Hepatocyte (in vitro differentiated cells): ENCODE data around the gene CCDC18.

Source experiments
- EZH2 ChIP-seq: fragments of 200-600 bp; sonication (generic); IDR thresholded peaks from 2 replicates; pipeline ENCODE4 v1.6.1; 2016; ENCODE audit warnings: antibody characterized with exemption, mild to moderate bottlenecking, borderline replicate concordance
- EZH2phosphoT487 ChIP-seq: fragments of 200-600 bp; sonication (generic); IDR thresholded peaks from one replicate; pipeline ENCODE4 v1.6.1; 2018; ENCODE audit warnings: antibody characterized with exemption, mild to moderate bottlenecking, low read depth, moderate library complexity; ENCODE audit not compliant: unreplicated experiment, severe bottlenecking
- TF ChIP-seq, protein P1 (sequence below): fragments of 200-600 bp; sonication (generic); IDR thresholded peaks from 2 replicates; pipeline ENCODE4 v1.5.1; 2016; ENCODE audit warnings: antibody characterized with exemption, mild to moderate bottlenecking; ENCODE audit not compliant: poor library complexity

DNA sequence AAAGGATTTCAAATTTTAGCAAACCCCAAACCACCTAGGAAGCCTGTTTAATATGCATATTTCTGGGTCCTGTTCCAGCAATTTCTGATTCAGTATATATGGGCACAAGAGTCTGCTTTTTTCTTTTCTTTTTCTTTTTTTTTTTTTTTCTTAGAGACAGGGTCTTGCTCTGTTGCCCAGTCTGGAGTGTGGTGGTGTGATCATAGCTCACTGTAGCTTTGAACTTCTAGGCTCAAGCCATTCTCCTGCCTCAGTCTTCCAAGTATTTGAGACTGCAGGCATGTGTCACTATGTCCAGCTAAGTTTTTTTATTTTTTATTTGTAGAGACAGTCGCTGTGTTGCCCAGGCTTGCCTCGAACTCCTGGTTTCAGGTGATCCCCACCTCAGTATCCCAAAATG lies 34.8 kb downstream of the CCDC18 start:
- TF ChIP-seq, protein P1, sequence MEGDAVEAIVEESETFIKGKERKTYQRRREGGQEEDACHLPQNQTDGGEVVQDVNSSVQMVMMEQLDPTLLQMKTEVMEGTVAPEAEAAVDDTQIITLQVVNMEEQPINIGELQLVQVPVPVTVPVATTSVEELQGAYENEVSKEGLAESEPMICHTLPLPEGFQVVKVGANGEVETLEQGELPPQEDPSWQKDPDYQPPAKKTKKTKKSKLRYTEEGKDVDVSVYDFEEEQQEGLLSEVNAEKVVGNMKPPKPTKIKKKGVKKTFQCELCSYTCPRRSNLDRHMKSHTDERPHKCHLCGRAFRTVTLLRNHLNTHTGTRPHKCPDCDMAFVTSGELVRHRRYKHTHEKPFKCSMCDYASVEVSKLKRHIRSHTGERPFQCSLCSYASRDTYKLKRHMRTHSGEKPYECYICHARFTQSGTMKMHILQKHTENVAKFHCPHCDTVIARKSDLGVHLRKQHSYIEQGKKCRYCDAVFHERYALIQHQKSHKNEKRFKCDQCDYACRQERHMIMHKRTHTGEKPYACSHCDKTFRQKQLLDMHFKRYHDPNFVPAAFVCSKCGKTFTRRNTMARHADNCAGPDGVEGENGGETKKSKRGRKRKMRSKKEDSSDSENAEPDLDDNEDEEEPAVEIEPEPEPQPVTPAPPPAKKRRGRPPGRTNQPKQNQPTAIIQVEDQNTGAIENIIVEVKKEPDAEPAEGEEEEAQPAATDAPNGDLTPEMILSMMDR: no peak
- TF ChIP-seq EZH2: no peak
- no peak for TF ChIP-seq EZH2phosphoT487
